A673 (cell line): Measurements from ENCODE around the gene CYBC1. TPM values are rescaled to one million over a fixed set of nuclear protein-coding genes. Genes with fewer than 3 reads are reported as not detected.
"Not testable (repeated sequence)": the region's sequence is repeated elsewhere in the genome, so short reads cannot be mapped to it uniquely, and the experiment has no call there.

ENCODE experiments used
- BruUV-seq: library from RNA; stranded (reverse); fragments of 400-500 nt; replicated peaks from 2 replicates; lab custom pipeline; 2021; lab: Mats Ljungman, UMichigan
- CTCF ChIA-PET: fragments of 300-600 bp; sonication (Branson Sonifier 250); formaldehyde crosslinking; loops from one replicate; lab custom pipeline; 2022; ENCODE audit warnings: antibody characterized with exemption; lab: Charles Lee
- POLR2A ChIA-PET: fragments of 300-600 bp; sonication (Branson Sonifier 250); formaldehyde crosslinking; loops from one replicate; lab custom pipeline; 2022; ENCODE audit warnings: antibody characterized with exemption; ENCODE audit not compliant: low non-redundant PET; lab: Charles Lee
- DNase-seq: peaks from one replicate; pipeline ENCODE4 v3.0.0-alpha.2; 2015; ENCODE audit warnings: low spot score
- H3K27ac ChIP-seq: fragments of 200-600 bp; sonication (generic); 2 replicates; pipeline ENCODE4 v1.5.1; 2016; ENCODE audit warnings: mixed run types, low read depth, mild to moderate bottlenecking, mixed read lengths, antibody characterized with exemption, low read length; ENCODE audit not compliant: poor library complexity, severe bottlenecking
- H3K27me3 ChIP-seq: fragments of 200-600 bp; sonication (generic); replicated peaks from 2 replicates; pipeline ENCODE4 v1.6.1; 2017; ENCODE audit warnings: mixed run types, low read depth, mild to moderate bottlenecking, mixed read lengths, antibody characterized with exemption, low read length; ENCODE audit not compliant: insufficient read depth, poor library complexity
- H3K36me3 ChIP-seq: fragments of 200-600 bp; sonication (generic); 2 replicates; pipeline ENCODE4 v1.6.1; 2016; ENCODE audit warnings: mixed run types, mild to moderate bottlenecking, mixed read lengths, antibody characterized with exemption, low read length; ENCODE audit not compliant: insufficient read depth, poor library complexity, severe bottlenecking
- H3K4me1 ChIP-seq: fragments of 200-600 bp; sonication (generic); 2 replicates; pipeline ENCODE4 v1.6.1; 2017; ENCODE audit warnings: mixed run types, mild to moderate bottlenecking, mixed read lengths, antibody characterized with exemption, low read length; ENCODE audit not compliant: insufficient read depth, poor library complexity, severe bottlenecking
- H3K4me3 ChIP-seq: fragments of 200-600 bp; sonication (generic); 2 replicates; pipeline ENCODE4 v1.5.1; 2016; ENCODE audit warnings: low read depth, mixed run types, mild to moderate bottlenecking, mixed read lengths, low read length; ENCODE audit not compliant: poor library complexity, severe bottlenecking
- H3K9me3 ChIP-seq: fragments of 200-600 bp; sonication (generic); 2 replicates; pipeline ENCODE4 v1.6.1; 2016; ENCODE audit warnings: mixed run types, low read depth, mild to moderate bottlenecking, mixed read lengths, antibody characterized with exemption, low read length; ENCODE audit not compliant: poor library complexity, severe bottlenecking
- CTCF ChIP-seq: fragments of 300-800, 200-600 bp; sonication (generic); conservative IDR thresholded peaks from 2 replicates; pipeline ENCODE4 v1.5.1; 2017; ENCODE audit warnings: low read depth, mild to moderate bottlenecking, antibody characterized with exemption, low read length, moderate library complexity, mixed read lengths
- EZH2 ChIP-seq: fragments of 200-600 bp; sonication (generic); IDR thresholded peaks from 2 replicates; pipeline ENCODE4 v1.6.1; 2017; ENCODE audit warnings: borderline replicate concordance, low read depth, mild to moderate bottlenecking, mixed read lengths, antibody characterized with exemption, low read length; ENCODE audit not compliant: poor library complexity, severe bottlenecking
- intact Hi-C: fragments of 100-400 bp; cut with micrococcal nuclease; formaldehyde crosslinking; loops from one replicate; pipeline ENCODE4 v1.10.0; 2022; ENCODE audit not compliant: unreplicated experiment
- total RNA-seq: library from RNA; stranded (reverse); gene quantifications from 2 replicates; pipeline ENCODE4 v1.2.3, GENCODE V29; 2021

Gene CYBC1
- total RNA-seq, 1 experiment from 2014 or later = 72.8 TPM

DNA sequence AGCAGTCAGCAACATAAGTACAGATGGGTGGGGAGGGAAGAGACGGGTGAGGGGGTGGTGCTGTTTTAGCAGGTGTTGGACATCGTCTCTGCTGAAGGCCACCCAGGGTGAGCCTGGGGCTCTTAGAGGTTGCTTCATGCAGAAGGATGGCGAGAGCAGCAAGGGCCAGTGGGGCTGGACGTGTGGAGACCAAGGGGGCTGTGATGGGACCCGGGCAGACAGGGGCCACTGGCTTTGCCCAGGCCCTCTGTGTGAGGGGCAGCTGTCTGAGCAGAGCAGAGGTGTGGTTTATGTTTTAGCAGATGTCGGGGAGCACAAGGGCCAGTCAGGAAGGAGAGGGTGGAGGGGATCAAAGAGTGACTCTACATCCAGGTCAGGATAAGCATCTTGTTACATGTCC, 12.8 kb upstream of the CYBC1 start:
- H3K4me3 ChIP-seq = no peak overlapping the region
- H3K27ac ChIP-seq = no peak overlapping the region
- TF ChIP-seq CTCF (no peak), EZH2 (no peak)
- H3K4me1 ChIP-seq = no peaks in the 10 kb centered on the region
- no peaks in the 10 kb centered on the region for H3K9me3 ChIP-seq
- ChIA-PET POLR2A (no interaction called here), CTCF (no interaction called here)
- H3K36me3 ChIP-seq = peaks cover 47% of the 10 kb centered on the region
- DNase-seq = no peak
- intact Hi-C loops = no loop called here
- no peaks in the 10 kb centered on the region for H3K27me3 ChIP-seq
- no TSS peak for BruUV-seq

DNA sequence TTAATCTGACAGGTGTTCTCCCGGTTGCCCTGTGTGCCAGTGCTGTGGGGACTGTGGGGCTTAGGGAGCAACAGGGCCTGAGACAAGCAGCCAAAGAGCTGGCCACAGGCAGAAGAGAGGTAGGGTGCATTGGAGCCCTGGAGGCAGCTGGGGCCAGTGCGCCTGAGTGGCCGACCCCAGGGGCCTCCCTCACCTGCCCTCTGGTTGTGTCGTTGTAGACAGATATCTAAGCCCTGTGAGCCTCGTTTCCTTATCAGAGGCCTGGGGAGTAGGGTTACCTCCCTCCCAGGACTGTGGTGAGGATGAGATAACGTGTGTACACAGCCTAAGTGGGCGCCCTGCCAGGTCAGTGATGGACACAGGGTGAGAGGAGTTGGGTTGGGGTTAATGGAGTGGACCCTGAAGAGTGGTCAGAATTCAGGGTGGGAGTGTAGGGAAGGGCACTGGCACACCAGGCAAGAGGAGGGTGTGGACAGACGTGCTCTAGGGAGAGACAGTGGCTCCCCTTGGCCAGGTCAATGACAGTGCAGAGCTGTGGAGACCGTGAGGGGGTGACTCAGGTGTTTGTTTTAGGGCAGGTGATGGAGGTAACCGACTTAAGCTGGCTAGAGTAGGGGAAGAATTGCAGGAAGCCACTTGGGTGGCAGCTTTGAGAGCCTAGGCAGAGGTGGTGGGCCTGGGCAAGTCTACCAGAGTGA, 11.4 kb upstream of the CYBC1 start:
- BruUV-seq = no TSS peak
- Histone ChIP-seq H3K4me3 (no peak overlapping the region), H3K27me3 (no peaks in the 10 kb centered on the region), H3K4me1 (peaks cover 8% of the 10 kb centered on the region), H3K9me3 (no peaks in the 10 kb centered on the region), H3K27ac (no peak overlapping the region), H3K36me3 (peaks cover 46% of the 10 kb centered on the region)
- TF ChIP-seq CTCF = no peak
- TF ChIP-seq EZH2 = no peak
- intact Hi-C loops = no loop called here
- ChIA-PET CTCF (no interaction called here), POLR2A (no interaction called here)
- no peak for DNase-seq

- H3K4me1 ChIP-seq, DNase-seq, BruUV-seq, CTCF ChIA-PET, intact Hi-C loops, H3K27me3 ChIP-seq, H3K27ac ChIP-seq, POLR2A ChIA-PET, H3K9me3 ChIP-seq: not testable (repeated sequence)
- peaks cover 32% of the 10 kb centered on the region for H3K36me3 ChIP-seq
- H3K4me3 ChIP-seq = peak overlapping the region; percentile 99
Observed at GRCh38 chr17:82459936-82460335, 9.4 kb upstream of the CYBC1 start.
